HG03565 (cell line): ENCODE data around the gene CFAP119.

Experiments
- ATAC-seq: cut with Tn5 transposase; IDR thresholded peaks from one replicate; pipeline ENCODE4 v1.9.1; 2021; ENCODE audit warnings: mild to moderate bottlenecking, moderate library complexity; ENCODE audit not compliant: unreplicated experiment

Gene CFAP119

GRCh38 chr16:30741461-30741914 lies 20.4 kb downstream of the CFAP119 start:
- no peak for ATAC-seq

GRCh38 chr16:30740364-30741251 lies 21.3 kb downstream of the CFAP119 start:
- ATAC-seq, result no peak

- no peak for ATAC-seq
Observed at GRCh38 chr16:30738984-30739951, 22.6 kb downstream of the CFAP119 start.

GRCh38 chr16:30737794-30738648 lies 23.8 kb downstream of the CFAP119 start:
- no peak for ATAC-seq

- no peak for ATAC-seq
Observed at GRCh38 chr16:30736995-30737793, 24.7 kb downstream of the CFAP119 start.

GRCh38 chr16:30731411-30731810 lies 30.5 kb downstream of the CFAP119 start:
- ATAC-seq, result no peak

GRCh38 chr16:30728899-30729672 lies 32.8 kb downstream of the CFAP119 start:
- ATAC-seq, result no peak

GRCh38 chr16:30728321-30728720 lies 33.5 kb downstream of the CFAP119 start:
- ATAC-seq, result no peak

GRCh38 chr16:30725418-30725792 lies 36.5 kb downstream of the CFAP119 start:
- no peak for ATAC-seq

GRCh38 chr16:30724641-30725417 lies 37.0 kb downstream of the CFAP119 start:
- no peak for ATAC-seq

- ATAC-seq, result no peak
Observed at GRCh38 chr16:30723725-30724355, 38.0 kb downstream of the CFAP119 start.

GRCh38 chr16:30722916-30723315 lies 38.9 kb downstream of the CFAP119 start:
- no peak for ATAC-seq

- ATAC-seq, result no peak
Observed at GRCh38 chr16:30722443-30722842, 39.4 kb downstream of the CFAP119 start.

- no peak for ATAC-seq
Observed at GRCh38 chr16:30721606-30722005, 40.3 kb downstream of the CFAP119 start.

GRCh38 chr16:30721167-30721566 lies 40.7 kb downstream of the CFAP119 start:
- no peak for ATAC-seq

GRCh38 chr16:30720694-30721093 lies 41.2 kb downstream of the CFAP119 start:
- no peak for ATAC-seq

- no peak for ATAC-seq
Observed at GRCh38 chr16:30720086-30720485, 41.8 kb downstream of the CFAP119 start.
